ENCODE results near the gene NCF2. TPM values are rescaled to one million over a fixed set of nuclear protein-coding genes. Genes with fewer than 3 reads are reported as not detected.

NCF2 gene
- total and polyA plus RNA-seq, 2 donors (not counting 3 experiments of a cell fraction or from before 2014, with no cell fraction given): 0.03 TPM; not detected in 1

DNA sequence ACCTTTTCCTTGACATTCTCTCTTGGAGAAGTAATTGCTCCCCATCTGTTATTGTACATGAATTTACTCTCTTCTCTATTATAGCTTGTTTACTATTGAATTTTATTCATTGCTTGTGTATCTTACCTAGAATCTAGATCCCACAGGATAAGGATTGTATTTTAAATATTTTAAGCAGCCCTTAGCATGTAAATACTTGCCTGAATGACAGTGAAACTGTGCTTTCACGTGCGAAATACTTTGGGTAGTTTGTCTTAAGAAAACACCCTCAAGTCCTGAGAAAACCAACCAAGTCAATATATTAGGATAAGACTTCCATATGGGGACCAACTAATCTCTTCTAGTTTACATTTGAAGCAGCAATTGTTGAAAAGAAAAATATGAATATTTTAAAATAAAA, 30.1 kb upstream of the NCF2 start:
- ChIA-PET POLR2A (no interaction called here), CTCF (interaction anchor here (1.3 to 2.2 kb wide), 2 partner anchors 11 to 13 kb away, joined by 3 to 10 read pairs; no protein-coding TSS in a partner anchor)
- Histone ChIP-seq H3K9me3 (replicated peaks; ENCODE audit: control insufficient read depth, insufficient read depth, low read length) (no peaks in the 10 kb centered on the region), H4K20me1 (replicated peaks; ENCODE audit: control insufficient read depth, extremely low read depth, insufficient read depth, low read length) (peaks cover under 1% of the 10 kb centered on the region), H3K9me1 (replicated peaks; ENCODE audit: control insufficient read depth, extremely low read depth, insufficient read depth, low read length) (no peaks in the 10 kb centered on the region), H3K36me3 (ENCODE audit: control insufficient read depth in 2 of 2, extremely low read depth in 1 of 2, insufficient read depth in 2 of 2, low read length in 2 of 2) (peaks cover 0 to 3% of the 10 kb centered on the region in 2 experiments), H3K9ac (replicated peaks; ENCODE audit: extremely low read depth, insufficient read depth, low read length) (no peak overlapping the region), H3K4me1 (ENCODE audit: control insufficient read depth, extremely low read depth, insufficient read depth, low read length) (no peaks in the 10 kb centered on the region), H2AFZ (ENCODE audit: low read depth, low read length) (no peak overlapping the region), H3K4me2 (ENCODE audit: insufficient read depth, low read length) (no peak overlapping the region), H3K27me3 (ENCODE audit: control insufficient read depth in 2 of 2, insufficient read depth in 2 of 2, low read length in 2 of 2) (no peaks in the 10 kb centered on the region), H3K4me3 (replicated peaks in 1 of 3; ENCODE audit: insufficient read depth in 1 of 3, low read depth in 1 of 3, low read length in 3 of 3) (no peak overlapping the region), H3K79me2 (ENCODE audit: control insufficient read depth, insufficient read depth, low read length) (no peaks in the 10 kb centered on the region), H3K27ac (ENCODE audit: insufficient read depth, low read depth, low read length) (no peak overlapping the region)
- FAIRE-seq (no peak), DNase-seq (ENCODE audit: low read depth, low spot score) (no peak)
- BruUV-seq (replicated peaks): no TSS peak
- TF ChIP-seq POLR2A (IDR thresholded peaks at IDR 0.05; ENCODE audit: low read depth, low read length) (no peak), GATA2 (IDR thresholded peaks at IDR 0.05; ENCODE audit: insufficient read depth, insufficient read length, low read depth, low read length) (no peak), POLR2AphosphoS5 (IDR thresholded peaks at IDR 0.05; ENCODE audit: insufficient read depth, low read depth, low read length) (no peak), FOS (IDR thresholded peaks at IDR 0.05; ENCODE audit: borderline replicate concordance, insufficient read depth, low read length) (no peak)
- TF ChIP-seq, protein P1, sequence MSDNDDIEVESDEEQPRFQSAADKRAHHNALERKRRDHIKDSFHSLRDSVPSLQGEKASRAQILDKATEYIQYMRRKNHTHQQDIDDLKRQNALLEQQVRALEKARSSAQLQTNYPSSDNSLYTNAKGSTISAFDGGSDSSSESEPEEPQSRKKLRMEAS (IDR thresholded peaks at IDR 0.05; ENCODE audit: insufficient read depth, insufficient read length): no peak
- TF ChIP-seq, protein P2, sequence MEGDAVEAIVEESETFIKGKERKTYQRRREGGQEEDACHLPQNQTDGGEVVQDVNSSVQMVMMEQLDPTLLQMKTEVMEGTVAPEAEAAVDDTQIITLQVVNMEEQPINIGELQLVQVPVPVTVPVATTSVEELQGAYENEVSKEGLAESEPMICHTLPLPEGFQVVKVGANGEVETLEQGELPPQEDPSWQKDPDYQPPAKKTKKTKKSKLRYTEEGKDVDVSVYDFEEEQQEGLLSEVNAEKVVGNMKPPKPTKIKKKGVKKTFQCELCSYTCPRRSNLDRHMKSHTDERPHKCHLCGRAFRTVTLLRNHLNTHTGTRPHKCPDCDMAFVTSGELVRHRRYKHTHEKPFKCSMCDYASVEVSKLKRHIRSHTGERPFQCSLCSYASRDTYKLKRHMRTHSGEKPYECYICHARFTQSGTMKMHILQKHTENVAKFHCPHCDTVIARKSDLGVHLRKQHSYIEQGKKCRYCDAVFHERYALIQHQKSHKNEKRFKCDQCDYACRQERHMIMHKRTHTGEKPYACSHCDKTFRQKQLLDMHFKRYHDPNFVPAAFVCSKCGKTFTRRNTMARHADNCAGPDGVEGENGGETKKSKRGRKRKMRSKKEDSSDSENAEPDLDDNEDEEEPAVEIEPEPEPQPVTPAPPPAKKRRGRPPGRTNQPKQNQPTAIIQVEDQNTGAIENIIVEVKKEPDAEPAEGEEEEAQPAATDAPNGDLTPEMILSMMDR (IDR thresholded peaks at IDR 0.05; ENCODE audit: extremely low read depth in 1 of 2, insufficient read depth in 1 of 2, low read depth in 1 of 2, low read length in 2 of 2): no peak
- intact Hi-C loops (cut with micrococcal nuclease): no loop called here
- dilution Hi-C loops (cut with MboI; ENCODE audit: extremely low pct_ligation_motif_present, low sequenced_read_pairs): no loop called here

Data from endothelial cell of umbilical vein (primary cell).